ENCODE measurements around the gene NUP93.

NUP93 gene

GRCh38 chr16:56841659-56842058, 111.7 kb downstream of the NUP93 start:
- H3K4me3 ChIP-seq (ENCODE audit: low read depth, low read length) = no peak overlapping the region
- no peak for TF ChIP-seq CTCF (IDR thresholded peaks at IDR 0.05; ENCODE audit: low read depth, low read length)

DNA sequence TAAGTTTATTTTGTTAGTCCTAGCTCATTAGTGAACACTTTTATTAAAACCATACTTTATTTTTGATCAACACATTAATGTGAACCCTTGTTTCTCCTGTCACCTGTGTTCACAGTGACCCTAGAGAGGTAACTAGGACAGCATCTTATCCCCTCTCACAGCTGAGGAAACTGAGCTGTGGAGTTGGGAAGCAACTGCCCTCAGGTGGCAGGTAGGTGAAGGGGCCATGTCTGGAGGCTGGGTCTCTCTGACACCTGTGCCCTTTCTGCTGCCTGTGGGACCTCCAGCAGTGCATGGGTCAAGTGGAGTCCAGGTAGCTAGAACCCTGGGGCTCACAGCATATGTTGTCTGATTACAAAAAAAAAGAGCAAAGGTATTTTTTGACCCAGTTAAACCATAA, 112.2 kb downstream of the NUP93 start:
- H3K4me3 ChIP-seq (ENCODE audit: low read depth, low read length) = no peak overlapping the region
- TF ChIP-seq CTCF (IDR thresholded peaks at IDR 0.05; ENCODE audit: low read depth, low read length) = no peak

DNA sequence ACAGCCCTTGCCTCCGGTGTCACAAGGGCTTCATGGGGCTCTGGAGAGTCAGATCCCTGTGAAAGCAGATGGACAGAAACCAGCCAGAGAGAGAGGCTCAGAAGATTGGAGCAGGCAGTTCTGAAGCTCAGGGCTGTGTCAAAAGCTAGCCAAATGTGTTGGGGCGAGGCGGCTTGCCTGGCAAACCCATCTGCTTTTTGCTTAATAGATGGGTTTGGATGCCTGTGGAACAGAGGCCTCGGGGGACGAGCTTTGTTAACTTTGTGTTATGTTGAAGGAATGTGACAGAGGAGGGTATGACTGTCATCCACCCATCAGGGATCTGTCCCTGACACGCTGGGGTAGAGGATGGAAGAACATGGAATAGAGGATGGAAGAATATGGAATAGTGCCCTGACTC, 114.1 kb downstream of the NUP93 start:
- TF ChIP-seq CTCF (IDR thresholded peaks at IDR 0.05; ENCODE audit: low read depth, low read length) = no peak
- H3K4me3 ChIP-seq (ENCODE audit: low read depth, low read length) = no peak overlapping the region

- TF ChIP-seq CTCF (IDR thresholded peaks at IDR 0.05; ENCODE audit: low read depth, low read length) = no peak
- no peak overlapping the region for H3K4me3 ChIP-seq (ENCODE audit: low read depth, low read length)
These were observed 117.4 kb downstream of the NUP93 start for GRCh38 chr16:56847173-56847910.

- TF ChIP-seq CTCF (IDR thresholded peaks at IDR 0.05; ENCODE audit: low read depth, low read length) = no peak
- H3K4me3 ChIP-seq (ENCODE audit: low read depth, low read length) = no peak overlapping the region
These were observed 118.4 kb downstream of the NUP93 start for GRCh38 chr16:56848029-56848936.

DNA sequence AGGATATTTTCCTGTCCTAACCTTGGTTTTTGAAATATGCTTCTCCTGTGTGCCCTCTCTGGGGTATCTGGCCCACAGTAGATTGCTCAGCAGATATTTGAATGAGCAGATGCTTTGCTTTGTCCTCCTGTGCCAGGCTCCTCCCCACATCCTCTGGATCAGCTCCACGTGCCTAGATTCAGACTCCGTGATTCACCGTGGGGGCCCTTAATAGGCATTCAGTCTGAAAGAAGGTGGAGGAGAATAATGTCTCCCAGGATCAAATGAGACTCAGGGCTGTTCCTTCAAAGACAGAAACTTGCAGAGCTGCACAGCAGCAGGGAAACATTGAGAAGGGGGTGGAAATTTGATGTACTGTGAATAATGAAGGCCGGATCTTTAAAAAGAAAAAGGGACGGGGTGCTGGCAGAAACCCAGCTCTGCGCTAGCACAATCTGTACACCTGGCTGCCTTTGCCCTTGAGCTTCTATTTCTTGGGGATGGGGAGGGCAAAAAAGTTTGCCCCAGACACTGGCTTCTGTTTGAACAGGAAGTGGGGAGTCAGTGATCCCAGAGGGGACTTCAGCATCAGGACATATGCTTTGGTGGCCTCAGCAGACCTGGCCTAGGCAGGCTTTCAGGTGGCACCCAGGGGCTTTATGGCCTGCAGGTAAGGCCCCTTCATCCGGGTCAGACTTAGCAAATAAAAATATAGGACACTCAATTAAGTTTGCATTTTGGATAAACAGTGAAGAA, 119.2 kb downstream of the NUP93 start:
- TF ChIP-seq CTCF (IDR thresholded peaks at IDR 0.05; ENCODE audit: low read depth, low read length) = no peak
- H3K4me3 ChIP-seq (ENCODE audit: low read depth, low read length) = no peak overlapping the region

Measured in WI38 (cell line).